GM21825 (cell line): ENCODE measurements around the gene TPSD1.
"Not testable (repeated sequence)": the region's sequence is repeated elsewhere in the genome, so short reads cannot be mapped to it uniquely, and the experiment has no call there.

Experiments used
- ATAC-seq: cut with Tn5 transposase; IDR thresholded peaks from one replicate; pipeline ENCODE4 v1.9.1; 2021; ENCODE audit warnings: mild to moderate bottlenecking, moderate library complexity; ENCODE audit not compliant: unreplicated experiment

Gene TPSD1

GRCh38 chr16:1279945-1280589 lies 24.2 kb downstream of the TPSD1 start:
- ATAC-seq = no peak

GRCh38 chr16:1280783-1281182 lies 24.9 kb downstream of the TPSD1 start:
- no peak for ATAC-seq

GRCh38 chr16:1281517-1281916 lies 25.6 kb downstream of the TPSD1 start:
- no peak for ATAC-seq

GRCh38 chr16:1282324-1282973 lies 26.6 kb downstream of the TPSD1 start:
- no peak for ATAC-seq

- no peak for ATAC-seq
These were observed 27.4 kb downstream of the TPSD1 start for GRCh38 chr16:1283296-1283695.

GRCh38 chr16:1283996-1284616 lies 28.2 kb downstream of the TPSD1 start:
- ATAC-seq = no peak

- no peak for ATAC-seq
These were observed 30.0 kb downstream of the TPSD1 start for GRCh38 chr16:1285669-1286512.

- no peak for ATAC-seq
These were observed 30.7 kb downstream of the TPSD1 start for GRCh38 chr16:1286513-1287094.

GRCh38 chr16:1287982-1288670 lies 32.3 kb downstream of the TPSD1 start:
- no peak for ATAC-seq

- ATAC-seq = no peak
These were observed 33.1 kb downstream of the TPSD1 start for GRCh38 chr16:1288813-1289476.

- ATAC-seq = no peak
These were observed 33.6 kb downstream of the TPSD1 start for GRCh38 chr16:1289477-1289866.

- no peak for ATAC-seq
These were observed 34.2 kb downstream of the TPSD1 start for GRCh38 chr16:1290063-1290501.

- ATAC-seq = no peak
These were observed 35.1 kb downstream of the TPSD1 start for GRCh38 chr16:1290860-1291575.

- ATAC-seq = no peak
These were observed 35.7 kb downstream of the TPSD1 start for GRCh38 chr16:1291576-1291974.

GRCh38 chr16:1292208-1292607 lies 36.3 kb downstream of the TPSD1 start:
- ATAC-seq = not testable (repeated sequence)

- not testable (repeated sequence) for ATAC-seq
These were observed 36.9 kb downstream of the TPSD1 start for GRCh38 chr16:1292808-1293207.

GRCh38 chr16:1293921-1294656 lies 38.2 kb downstream of the TPSD1 start:
- ATAC-seq = no peak

- no peak for ATAC-seq
These were observed 39.6 kb downstream of the TPSD1 start for GRCh38 chr16:1295465-1295864.

GRCh38 chr16:1296688-1297017 lies 40.8 kb downstream of the TPSD1 start:
- not testable (repeated sequence) for ATAC-seq
